ENCODE measurements around the gene NUDT17.

DNA sequence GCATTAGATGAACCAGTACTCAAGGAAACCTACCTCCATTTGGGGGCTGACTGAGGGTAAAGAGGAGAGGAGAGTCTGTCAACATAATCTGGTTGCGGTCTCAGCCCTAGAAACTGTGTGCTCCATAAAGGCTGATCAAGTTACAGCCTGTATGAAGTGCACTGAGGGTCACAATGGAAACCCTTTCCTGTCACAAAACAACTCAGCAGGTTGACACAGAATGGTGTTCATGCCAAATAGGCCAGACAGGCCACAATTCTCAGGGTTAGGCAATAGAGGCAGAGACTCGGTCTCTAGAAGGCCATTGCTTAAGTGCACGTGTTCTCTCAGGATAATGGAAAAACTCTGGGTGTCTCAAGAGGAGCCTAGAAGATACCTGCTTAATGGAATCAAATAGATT is 44.3 kb downstream of the NUDT17 start:
- TF ChIP-seq, protein P1, sequence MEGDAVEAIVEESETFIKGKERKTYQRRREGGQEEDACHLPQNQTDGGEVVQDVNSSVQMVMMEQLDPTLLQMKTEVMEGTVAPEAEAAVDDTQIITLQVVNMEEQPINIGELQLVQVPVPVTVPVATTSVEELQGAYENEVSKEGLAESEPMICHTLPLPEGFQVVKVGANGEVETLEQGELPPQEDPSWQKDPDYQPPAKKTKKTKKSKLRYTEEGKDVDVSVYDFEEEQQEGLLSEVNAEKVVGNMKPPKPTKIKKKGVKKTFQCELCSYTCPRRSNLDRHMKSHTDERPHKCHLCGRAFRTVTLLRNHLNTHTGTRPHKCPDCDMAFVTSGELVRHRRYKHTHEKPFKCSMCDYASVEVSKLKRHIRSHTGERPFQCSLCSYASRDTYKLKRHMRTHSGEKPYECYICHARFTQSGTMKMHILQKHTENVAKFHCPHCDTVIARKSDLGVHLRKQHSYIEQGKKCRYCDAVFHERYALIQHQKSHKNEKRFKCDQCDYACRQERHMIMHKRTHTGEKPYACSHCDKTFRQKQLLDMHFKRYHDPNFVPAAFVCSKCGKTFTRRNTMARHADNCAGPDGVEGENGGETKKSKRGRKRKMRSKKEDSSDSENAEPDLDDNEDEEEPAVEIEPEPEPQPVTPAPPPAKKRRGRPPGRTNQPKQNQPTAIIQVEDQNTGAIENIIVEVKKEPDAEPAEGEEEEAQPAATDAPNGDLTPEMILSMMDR (IDR thresholded peaks at IDR 0.05): no peak
- no peak for TF ChIP-seq POLR2A (IDR thresholded peaks at IDR 0.05)

Data from esophagus squamous epithelium (tissue), 4 donors.